PC-3 (cell line): Measurements from ENCODE around the gene RIT2. TPM values are rescaled to one million over a fixed set of nuclear protein-coding genes. Genes with fewer than 3 reads are reported as not detected.

Experiments used
- ATAC-seq: fragments of 200-7000 bp; cut with Tn5 transposase; 2 replicates; pipeline ENCODE4 v1.9.1; 2020; ENCODE audit warnings: mild to moderate bottlenecking, moderate library complexity
- BruUV-seq: library from RNA; stranded (reverse); fragments of 400-500 nt; replicated peaks from 2 replicates; lab custom pipeline; 2021; lab: Mats Ljungman, UMichigan
- CTCF ChIA-PET: fragments of 300-600 bp; sonication (Branson Sonifier 250); formaldehyde crosslinking; loops from one replicate; lab custom pipeline; 2022; ENCODE audit warnings: antibody characterized with exemption; lab: Charles Lee
- POLR2A ChIA-PET: fragments of 300-600 bp; sonication (Branson Sonifier 250); formaldehyde crosslinking; loops from one replicate; lab custom pipeline; 2022; ENCODE audit warnings: antibody characterized with exemption; ENCODE audit not compliant: unreplicated experiment; lab: Charles Lee
- DNase-seq: peaks from one replicate; pipeline ENCODE4 v3.0.0-alpha.2; 2015
- H2AFZ ChIP-seq: fragments of 300-600 bp; sonication (generic); 2 replicates; pipeline ENCODE4 v1.6.0; 2016; ENCODE audit warnings: antibody characterized with exemption, low read length
- H3F3A ChIP-seq: fragments of 300-600 bp; sonication (generic); one replicate; pipeline ENCODE4 v1.6.0; 2017; ENCODE audit warnings: antibody characterized with exemption, low read length, control low read depth, mild to moderate bottlenecking; ENCODE audit not compliant: unreplicated experiment
- H3K27ac ChIP-seq: fragments of 300-600 bp; sonication (generic); 2 replicates; pipeline ENCODE4 v1.5.1; 2016; ENCODE audit warnings: mild to moderate bottlenecking, low read length
- H3K27me3 ChIP-seq: fragments of 300-600 bp; sonication (generic); 2 replicates; pipeline ENCODE4 v1.6.1; 2016; ENCODE audit warnings: low read length, mixed read lengths
- H3K36me3 ChIP-seq: fragments of 300-600 bp; sonication (generic); 2 replicates; pipeline ENCODE4 v1.6.1; 2016; ENCODE audit warnings: low read depth, mixed run types, low read length, mixed read lengths
- H3K4me1 ChIP-seq: fragments of 300-600 bp; sonication (generic); 2 replicates; pipeline ENCODE4 v1.5.1; 2016; ENCODE audit warnings: low read length; ENCODE audit not compliant: insufficient read depth
- H3K4me2 ChIP-seq: fragments of 300-600 bp; sonication (generic); 2 replicates; pipeline ENCODE4 v1.6.0; 2016; ENCODE audit warnings: low read length
- H3K4me3 ChIP-seq: fragments of 300-600 bp; sonication (generic); 2 replicates; pipeline ENCODE4 v1.5.1; 2016; ENCODE audit warnings: mild to moderate bottlenecking, low read length, mixed read lengths
- H3K79me2 ChIP-seq: fragments of 300-600 bp; sonication (generic); 2 replicates; pipeline ENCODE4 v1.6.1; 2017; ENCODE audit warnings: low read length, mixed read lengths
- H3K9ac ChIP-seq: fragments of 300-600 bp; sonication (generic); 2 replicates; pipeline ENCODE4 v1.6.0; 2016; ENCODE audit warnings: mild to moderate bottlenecking, low read length
- H3K9me2 ChIP-seq: fragments of 300-600 bp; sonication (generic); replicated peaks from 2 replicates; pipeline ENCODE4 v1.6.1; 2016; ENCODE audit warnings: mixed run types, low read length, mixed read lengths
- H3K9me3 ChIP-seq: fragments of 300-600 bp; sonication (generic); 2 replicates; pipeline ENCODE4 v1.6.1; 2016; ENCODE audit warnings: low read length, mixed read lengths
- H4K20me1 ChIP-seq: fragments of 300-600 bp; sonication (generic); 2 replicates; pipeline ENCODE4 v1.6.1; 2016; ENCODE audit warnings: low read length, mixed read lengths
- EZH2 ChIP-seq: fragments of 300-600 bp; sonication (generic); IDR thresholded peaks from one replicate; pipeline ENCODE4 v1.6.1; 2017; ENCODE audit warnings: antibody characterized with exemption, mild to moderate bottlenecking, low read length; ENCODE audit not compliant: unreplicated experiment
- EZH2phosphoT487 ChIP-seq: fragments of 300-600 bp; sonication (generic); IDR thresholded peaks from 2 replicates; pipeline ENCODE4 v1.6.1; 2018; ENCODE audit warnings: mild to moderate bottlenecking, antibody characterized with exemption, low read length, borderline replicate concordance
- intact Hi-C: fragments of 100-400 bp; cut with micrococcal nuclease; formaldehyde crosslinking; loops from 2 replicates; pipeline ENCODE4 v1.9.0; 2023
- total RNA-seq: library from RNA; depleted of rRNA; stranded (reverse); fragments of >200 nt; gene quantifications from 2 replicates; pipeline ENCODE4 v1.2.3, GENCODE V29; 2014
- TF ChIP-seq, protein P1 (sequence below): fragments of 300-600 bp; sonication (generic); conservative IDR thresholded peaks from 2 replicates; pipeline ENCODE4 v1.5.1; 2017; ENCODE audit warnings: antibody characterized with exemption, low read depth, mild to moderate bottlenecking, low read length

RIT2 gene
- total RNA-seq, 1 experiment from 2014 or later, result not detected

DNA sequence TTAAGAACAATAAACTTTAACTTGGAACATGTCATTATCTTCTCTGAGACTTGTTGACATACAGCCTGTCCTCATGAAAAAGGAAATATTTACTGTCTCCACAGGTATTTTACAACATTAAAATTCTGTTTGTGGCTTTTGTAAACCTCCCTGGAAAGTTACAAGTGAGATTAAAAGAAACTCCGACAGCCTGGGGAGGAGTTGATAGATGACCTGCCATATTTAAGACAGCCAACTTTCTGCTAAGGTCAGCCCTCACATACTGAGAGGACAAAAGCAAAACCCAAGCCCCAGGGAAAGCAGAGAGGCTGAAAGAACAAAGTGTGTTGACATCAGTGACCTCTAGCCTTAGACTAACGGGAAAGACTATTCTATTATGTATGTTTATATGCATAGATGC, 350.2 kb downstream of the RIT2 start:
- no TSS peak for BruUV-seq
- no peaks in the 10 kb centered on the region for H3F3A ChIP-seq
- intact Hi-C loops, result no loop called here
- H3K9ac ChIP-seq, result no peak overlapping the region
- no peak overlapping the region for H3K27ac ChIP-seq
- no peak overlapping the region for H2AFZ ChIP-seq
- H3K4me1 ChIP-seq, result no peaks in the 10 kb centered on the region
- H3K4me2 ChIP-seq, result no peak overlapping the region
- no peaks in the 10 kb centered on the region for H3K27me3 ChIP-seq
- no peaks in the 10 kb centered on the region for H3K79me2 ChIP-seq
- ATAC-seq, result no peak
- no peak overlapping the region for H3K4me3 ChIP-seq
- no peak for DNase-seq
- H3K9me3 ChIP-seq, result no peaks in the 10 kb centered on the region
- CTCF ChIA-PET, result no interaction called here
- H4K20me1 ChIP-seq, result no peaks in the 10 kb centered on the region
- TF ChIP-seq, protein P1, sequence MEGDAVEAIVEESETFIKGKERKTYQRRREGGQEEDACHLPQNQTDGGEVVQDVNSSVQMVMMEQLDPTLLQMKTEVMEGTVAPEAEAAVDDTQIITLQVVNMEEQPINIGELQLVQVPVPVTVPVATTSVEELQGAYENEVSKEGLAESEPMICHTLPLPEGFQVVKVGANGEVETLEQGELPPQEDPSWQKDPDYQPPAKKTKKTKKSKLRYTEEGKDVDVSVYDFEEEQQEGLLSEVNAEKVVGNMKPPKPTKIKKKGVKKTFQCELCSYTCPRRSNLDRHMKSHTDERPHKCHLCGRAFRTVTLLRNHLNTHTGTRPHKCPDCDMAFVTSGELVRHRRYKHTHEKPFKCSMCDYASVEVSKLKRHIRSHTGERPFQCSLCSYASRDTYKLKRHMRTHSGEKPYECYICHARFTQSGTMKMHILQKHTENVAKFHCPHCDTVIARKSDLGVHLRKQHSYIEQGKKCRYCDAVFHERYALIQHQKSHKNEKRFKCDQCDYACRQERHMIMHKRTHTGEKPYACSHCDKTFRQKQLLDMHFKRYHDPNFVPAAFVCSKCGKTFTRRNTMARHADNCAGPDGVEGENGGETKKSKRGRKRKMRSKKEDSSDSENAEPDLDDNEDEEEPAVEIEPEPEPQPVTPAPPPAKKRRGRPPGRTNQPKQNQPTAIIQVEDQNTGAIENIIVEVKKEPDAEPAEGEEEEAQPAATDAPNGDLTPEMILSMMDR, result no peak
- POLR2A ChIA-PET, result no interaction called here
- no peaks in the 10 kb centered on the region for H3K36me3 ChIP-seq
- no peaks in the 10 kb centered on the region for H3K9me2 ChIP-seq

DNA sequence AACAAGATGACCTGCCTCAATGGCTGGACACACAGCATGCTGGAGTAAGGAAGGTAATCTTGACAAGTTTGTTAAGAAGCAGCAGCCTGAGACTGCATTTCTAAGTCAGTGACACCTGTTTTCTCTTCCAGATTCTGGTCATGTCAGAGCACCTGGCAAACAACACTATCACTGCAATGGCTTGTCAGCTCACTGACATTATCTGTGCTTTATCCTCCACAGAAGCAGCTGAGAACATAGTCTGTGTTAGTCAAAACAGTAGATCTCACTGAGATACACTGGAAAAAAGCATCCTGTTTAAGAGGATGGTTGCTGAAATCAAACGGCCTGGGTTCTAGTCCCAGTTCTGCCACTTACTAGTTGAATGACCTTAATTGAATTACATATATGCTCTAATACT, 355.2 kb downstream of the RIT2 start:
- H3K9me2 ChIP-seq, result no peaks in the 10 kb centered on the region
- ATAC-seq, result no peak
- TF ChIP-seq EZH2, result no peak
- TF ChIP-seq, protein P1, result no peak
- TF ChIP-seq EZH2phosphoT487, result no peak
- no peaks in the 10 kb centered on the region for H3K79me2 ChIP-seq
- POLR2A ChIA-PET, result no interaction called here
- H3K36me3 ChIP-seq, result no peaks in the 10 kb centered on the region
- no peak for DNase-seq
- CTCF ChIA-PET, result no interaction called here
- H2AFZ ChIP-seq, result no peak overlapping the region
- BruUV-seq, result no TSS peak
- no peak overlapping the region for H3K9ac ChIP-seq
- H3K9me3 ChIP-seq, result no peaks in the 10 kb centered on the region
- H3K4me3 ChIP-seq, result no peak overlapping the region
- no peak overlapping the region for H3K27ac ChIP-seq
- H4K20me1 ChIP-seq, result no peaks in the 10 kb centered on the region
- H3K4me1 ChIP-seq, result no peaks in the 10 kb centered on the region
- H3K4me2 ChIP-seq, result no peak overlapping the region
- intact Hi-C loops, result no loop called here
- H3K27me3 ChIP-seq, result no peaks in the 10 kb centered on the region
- no peaks in the 10 kb centered on the region for H3F3A ChIP-seq

DNA sequence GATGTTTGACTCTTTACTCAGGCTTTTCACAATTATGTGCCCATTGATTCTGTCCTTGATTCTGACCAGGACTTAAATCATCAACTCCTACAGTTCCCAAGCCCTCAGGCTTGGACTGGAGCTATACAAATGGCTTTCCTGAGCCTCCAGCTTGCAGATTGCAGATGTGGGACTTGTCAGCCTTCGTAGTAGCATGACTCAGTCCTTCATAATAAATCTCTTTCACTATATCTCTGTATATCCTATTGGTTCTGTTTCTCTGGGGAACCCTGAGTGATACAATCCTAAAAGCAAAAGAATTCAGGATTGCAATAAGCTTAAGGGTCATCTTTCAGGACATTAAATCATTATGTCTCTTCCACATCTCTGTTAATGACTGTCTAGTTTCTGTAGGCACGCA, 356.6 kb downstream of the RIT2 start:
- no peaks in the 10 kb centered on the region for H3K36me3 ChIP-seq
- ATAC-seq (no peak), DNase-seq (no peak)
- no peak overlapping the region for H3K4me2 ChIP-seq
- H3K9me3 ChIP-seq, result no peaks in the 10 kb centered on the region
- ChIA-PET POLR2A (interaction anchor here (0.6 kb wide), 1 partner anchor 309 kb away, joined by 4 read pairs; no protein-coding TSS in a partner anchor), CTCF (no interaction called here)
- H3K4me3 ChIP-seq, result no peak overlapping the region
- intact Hi-C loops, result no loop called here
- no peaks in the 10 kb centered on the region for H4K20me1 ChIP-seq
- TF ChIP-seq EZH2 (no peak), EZH2phosphoT487 (no peak)
- TF ChIP-seq, protein P1, result no peak
- no peaks in the 10 kb centered on the region for H3K27me3 ChIP-seq
- no peak overlapping the region for H3K9ac ChIP-seq
- no peak overlapping the region for H3K27ac ChIP-seq
- no peaks in the 10 kb centered on the region for H3K79me2 ChIP-seq
- no peaks in the 10 kb centered on the region for H3K4me1 ChIP-seq
- no peak overlapping the region for H2AFZ ChIP-seq
- H3F3A ChIP-seq, result no peaks in the 10 kb centered on the region
- BruUV-seq, result no TSS peak
- no peaks in the 10 kb centered on the region for H3K9me2 ChIP-seq
